Loucy (cell line): ENCODE measurements around the gene CCNI.
A peak's percentile ranks its signal among the peaks of the same experiment; 100 is the strongest.

Experiments used
- H2AFZ ChIP-seq: fragments of 200-600 bp; sonication (generic); 2 replicates; pipeline ENCODE4 v1.6.0; 2016; ENCODE audit warnings: antibody characterized with exemption, mild to moderate bottlenecking, low read length, moderate library complexity
- H3F3A ChIP-seq: fragments of 200-600 bp; 2 replicates; pipeline ENCODE4 v1.6.0; 2016; ENCODE audit warnings: antibody characterized with exemption, low read depth, mild to moderate bottlenecking
- H3K27me3 ChIP-seq: fragments of 200-600 bp; sonication (generic); 2 replicates; pipeline ENCODE4 v1.6.1; 2014; ENCODE audit warnings: low read length, mild to moderate bottlenecking; ENCODE audit not compliant: insufficient read depth, poor library complexity, severe bottlenecking
- H3K36me3 ChIP-seq: fragments of 200-600 bp; sonication (generic); 2 replicates; pipeline ENCODE4 v1.6.1; 2016; ENCODE audit warnings: low read length; ENCODE audit not compliant: insufficient read depth
- H3K4me1 ChIP-seq: fragments of 200-600 bp; sonication (generic); 2 replicates; pipeline ENCODE4 v1.5.1; 2014; ENCODE audit warnings: low read length, mild to moderate bottlenecking; ENCODE audit not compliant: insufficient read depth, poor library complexity, severe bottlenecking
- H3K4me2 ChIP-seq: fragments of 200-600 bp; sonication (generic); 2 replicates; pipeline ENCODE4 v1.6.0; 2014; ENCODE audit warnings: antibody characterized with exemption, low read length, low read depth, mild to moderate bottlenecking; ENCODE audit not compliant: poor library complexity, severe bottlenecking
- H3K4me3 ChIP-seq: fragments of 200-600 bp; sonication (generic); 2 replicates; pipeline ENCODE4 v1.5.1; 2014; ENCODE audit warnings: low read length, mild to moderate bottlenecking, mixed read lengths; ENCODE audit not compliant: poor library complexity, severe bottlenecking
- H3K79me2 ChIP-seq: fragments of 200-600 bp; sonication (generic); 2 replicates; pipeline ENCODE4 v1.6.1; 2014; ENCODE audit warnings: low read length; ENCODE audit not compliant: insufficient read depth
- H3K9ac ChIP-seq: fragments of 200-600 bp; sonication (generic); 2 replicates; pipeline ENCODE4 v1.6.0; 2014; ENCODE audit warnings: mild to moderate bottlenecking, low read depth, low read length, moderate library complexity; ENCODE audit not compliant: poor library complexity, severe bottlenecking
- H3K9me2 ChIP-seq: fragments of 200-600 bp; sonication (generic); replicated peaks from 2 replicates; pipeline ENCODE4 v1.6.1; 2016; ENCODE audit warnings: low read depth, low read length, mixed read lengths
- H3K9me3 ChIP-seq: fragments of 200-600 bp; sonication (generic); 2 replicates; pipeline ENCODE4 v1.6.1; 2014; ENCODE audit warnings: mild to moderate bottlenecking, antibody characterized with exemption, low read length, low read depth; ENCODE audit not compliant: insufficient read depth
- H4K20me1 ChIP-seq: fragments of 200-600 bp; sonication (generic); 2 replicates; pipeline ENCODE4 v1.6.0; 2014; ENCODE audit warnings: antibody characterized with exemption, low read length, mild to moderate bottlenecking; ENCODE audit not compliant: insufficient read depth, poor library complexity, severe bottlenecking
- EZH2phosphoT487 ChIP-seq: fragments of 200-600 bp; IDR thresholded peaks from 2 replicates; pipeline ENCODE4 v1.6.1; 2018; ENCODE audit warnings: antibody characterized with exemption, mild to moderate bottlenecking, moderate library complexity, borderline replicate concordance
- TF ChIP-seq, protein P1 (sequence below): fragments of 200-600 bp; sonication (generic); conservative IDR thresholded peaks from 2 replicates; pipeline ENCODE4 v1.5.1; 2014; ENCODE audit warnings: mild to moderate bottlenecking, antibody characterized with exemption, low read length

The CCNI gene

DNA sequence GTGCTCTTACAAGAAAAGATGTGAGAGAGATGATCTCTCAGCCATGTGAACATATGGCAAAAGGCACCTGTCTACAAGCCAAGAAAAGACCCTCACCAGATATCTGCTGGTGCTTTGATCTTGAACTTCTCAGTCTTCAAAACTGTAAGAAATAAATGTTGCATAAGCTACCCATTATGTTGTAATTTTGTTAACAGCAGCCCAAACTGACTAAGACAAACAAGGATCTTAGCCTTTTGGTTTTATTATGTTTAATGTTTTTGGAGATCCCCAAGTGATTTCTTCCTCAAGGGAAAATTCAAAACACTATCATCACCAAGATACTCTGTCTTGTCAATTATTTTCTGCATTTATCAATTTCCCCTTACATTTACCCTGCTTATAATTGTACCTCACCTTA, 21.8 kb upstream of the CCNI start:
- H3K9me2 ChIP-seq, result no peaks in the 10 kb centered on the region
- no peaks in the 10 kb centered on the region for H3K27me3 ChIP-seq
- TF ChIP-seq EZH2phosphoT487, result no peak
- TF ChIP-seq, protein P1, sequence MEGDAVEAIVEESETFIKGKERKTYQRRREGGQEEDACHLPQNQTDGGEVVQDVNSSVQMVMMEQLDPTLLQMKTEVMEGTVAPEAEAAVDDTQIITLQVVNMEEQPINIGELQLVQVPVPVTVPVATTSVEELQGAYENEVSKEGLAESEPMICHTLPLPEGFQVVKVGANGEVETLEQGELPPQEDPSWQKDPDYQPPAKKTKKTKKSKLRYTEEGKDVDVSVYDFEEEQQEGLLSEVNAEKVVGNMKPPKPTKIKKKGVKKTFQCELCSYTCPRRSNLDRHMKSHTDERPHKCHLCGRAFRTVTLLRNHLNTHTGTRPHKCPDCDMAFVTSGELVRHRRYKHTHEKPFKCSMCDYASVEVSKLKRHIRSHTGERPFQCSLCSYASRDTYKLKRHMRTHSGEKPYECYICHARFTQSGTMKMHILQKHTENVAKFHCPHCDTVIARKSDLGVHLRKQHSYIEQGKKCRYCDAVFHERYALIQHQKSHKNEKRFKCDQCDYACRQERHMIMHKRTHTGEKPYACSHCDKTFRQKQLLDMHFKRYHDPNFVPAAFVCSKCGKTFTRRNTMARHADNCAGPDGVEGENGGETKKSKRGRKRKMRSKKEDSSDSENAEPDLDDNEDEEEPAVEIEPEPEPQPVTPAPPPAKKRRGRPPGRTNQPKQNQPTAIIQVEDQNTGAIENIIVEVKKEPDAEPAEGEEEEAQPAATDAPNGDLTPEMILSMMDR, result no peak
- H3K9ac ChIP-seq, result no peak overlapping the region
- no peaks in the 10 kb centered on the region for H4K20me1 ChIP-seq
- no peaks in the 10 kb centered on the region for H3K79me2 ChIP-seq
- H2AFZ ChIP-seq, result no peak overlapping the region
- H3F3A ChIP-seq, result peaks cover 8% of the 10 kb centered on the region; the same call in 1 of the 2 replicates
- no peak overlapping the region for H3K4me2 ChIP-seq
- no peaks in the 10 kb centered on the region for H3K36me3 ChIP-seq
- H3K4me1 ChIP-seq, result peaks cover 47% of the 10 kb centered on the region
- no peaks in the 10 kb centered on the region for H3K9me3 ChIP-seq
- H3K4me3 ChIP-seq, result no peak overlapping the region

DNA sequence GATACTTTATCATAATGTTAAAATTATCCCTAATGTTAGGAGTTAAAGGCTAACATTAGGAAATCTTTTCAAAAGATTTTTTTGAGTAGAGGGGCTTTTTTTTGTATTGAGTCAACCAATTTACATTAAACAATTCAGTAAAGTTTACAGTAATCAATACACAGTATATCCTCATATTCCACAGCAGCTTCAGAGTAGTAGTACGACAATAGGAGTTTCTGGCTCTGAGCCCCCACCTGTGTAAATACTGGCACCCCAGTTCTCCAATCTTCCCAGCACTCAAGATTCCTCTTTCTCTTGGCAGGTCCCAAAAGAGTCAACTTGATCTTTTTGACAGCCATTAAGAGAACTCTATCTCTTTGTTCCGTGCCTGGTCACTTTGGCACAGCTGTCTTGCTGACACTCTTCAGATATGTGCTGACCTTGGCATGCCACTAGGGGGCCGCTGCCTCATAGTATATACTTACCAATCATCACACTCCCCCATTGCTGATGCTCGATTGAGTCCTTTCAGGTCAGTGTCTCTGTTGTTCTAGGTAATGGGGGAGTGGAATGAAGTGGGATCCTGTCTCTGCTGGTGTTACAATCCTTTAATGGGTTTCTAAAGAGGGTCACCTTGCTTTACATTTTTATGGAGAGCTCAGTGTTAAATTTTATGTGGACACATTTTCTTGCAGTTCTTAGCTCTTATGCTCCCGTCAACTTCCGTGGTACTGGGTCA, 19.5 kb upstream of the CCNI start:
- H3K9ac ChIP-seq, result no peak overlapping the region
- peak overlapping the region; percentile 52; the same call in 1 of the 2 replicates for H2AFZ ChIP-seq
- H3K79me2 ChIP-seq, result no peaks in the 10 kb centered on the region
- no peak overlapping the region for H3K4me3 ChIP-seq
- no peaks in the 10 kb centered on the region for H3K36me3 ChIP-seq
- no peaks in the 10 kb centered on the region for H3K9me3 ChIP-seq
- peaks cover 39% of the 10 kb centered on the region for H3K4me1 ChIP-seq
- no peaks in the 10 kb centered on the region for H4K20me1 ChIP-seq
- no peaks in the 10 kb centered on the region for H3K9me2 ChIP-seq
- 0 out of 2 replicates have a peak, but pooled peaks cover 4% of the 10 kb centered on the region for H3F3A ChIP-seq
- TF ChIP-seq EZH2phosphoT487, result no peak
- TF ChIP-seq, protein P1, result peak; percentile 96
- H3K27me3 ChIP-seq, result no peaks in the 10 kb centered on the region
- H3K4me2 ChIP-seq, result no peak overlapping the region

DNA sequence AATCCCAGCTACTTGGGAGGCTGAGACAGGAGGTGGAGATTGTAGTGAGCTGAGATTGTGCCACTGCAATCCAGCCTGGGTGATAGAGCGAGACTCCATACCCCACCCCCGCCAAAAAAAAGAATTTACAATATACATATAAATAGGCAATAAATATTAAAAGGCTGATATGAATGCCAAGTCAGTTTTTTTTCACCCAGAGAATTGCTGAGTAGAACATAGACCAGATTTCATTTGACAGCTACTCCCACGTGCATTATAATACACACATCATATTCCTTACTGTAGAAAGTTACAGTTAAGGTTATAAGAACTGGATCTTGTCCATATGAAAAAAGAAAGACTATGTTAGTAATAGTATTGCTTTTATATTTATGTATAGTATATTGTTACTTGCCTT, 18.7 kb upstream of the CCNI start:
- no peaks in the 10 kb centered on the region for H3K9me3 ChIP-seq
- H3K4me2 ChIP-seq, result no peak overlapping the region
- H3K27me3 ChIP-seq, result no peaks in the 10 kb centered on the region
- H3K79me2 ChIP-seq, result no peaks in the 10 kb centered on the region
- no peaks in the 10 kb centered on the region for H3K9me2 ChIP-seq
- peaks cover 31% of the 10 kb centered on the region for H3K4me1 ChIP-seq
- no peak overlapping the region for H2AFZ ChIP-seq
- no peaks in the 10 kb centered on the region for H3K36me3 ChIP-seq
- TF ChIP-seq EZH2phosphoT487, result no peak
- TF ChIP-seq, protein P1, result no peak
- no peaks in the 10 kb centered on the region for H3F3A ChIP-seq
- H4K20me1 ChIP-seq, result no peaks in the 10 kb centered on the region
- H3K4me3 ChIP-seq, result no peak overlapping the region
- H3K9ac ChIP-seq, result no peak overlapping the region
